DOHH2 (cell line): ENCODE results near the gene STRAP.

Experiments used
- H3F3A ChIP-seq: fragments of 200-600 bp; sonication (generic), shearing (Covaris generic); 2 replicates; pipeline ENCODE4 v1.6.0; 2016; ENCODE audit warnings: antibody characterized with exemption, mild to moderate bottlenecking; ENCODE audit not compliant: control insufficient read depth, insufficient read depth
- H3K27ac ChIP-seq: fragments of 200-600 bp; sonication (generic); 2 replicates; pipeline ENCODE4 v1.5.1; 2014; ENCODE audit warnings: low read depth, mild to moderate bottlenecking, low read length, moderate library complexity
- H3K27me3 ChIP-seq: fragments of 200-600 bp; sonication (generic); 2 replicates; pipeline ENCODE4 v1.6.1; 2014; ENCODE audit warnings: mild to moderate bottlenecking, low read length, mixed read lengths; ENCODE audit not compliant: control insufficient read depth
- H3K36me3 ChIP-seq: fragments of 200-600 bp; sonication (generic); 2 replicates; pipeline ENCODE4 v1.6.1; 2014; ENCODE audit warnings: mild to moderate bottlenecking, low read length, moderate library complexity, mixed read lengths; ENCODE audit not compliant: control insufficient read depth
- H3K4me1 ChIP-seq: fragments of 200-600 bp; sonication (generic); 2 replicates; pipeline ENCODE4 v1.6.1; 2014; ENCODE audit warnings: mild to moderate bottlenecking, low read length, mixed read lengths; ENCODE audit not compliant: control insufficient read depth
- H3K4me2 ChIP-seq: fragments of 200-600 bp; sonication (generic); 2 replicates; pipeline ENCODE4 v1.6.0; 2014; ENCODE audit warnings: mild to moderate bottlenecking, low read length, moderate library complexity
- H3K4me3 ChIP-seq: fragments of 200-600 bp; sonication (generic); 2 replicates; pipeline ENCODE4 v1.5.1; 2014; ENCODE audit warnings: mild to moderate bottlenecking, low read length, mixed read lengths
- H3K79me2 ChIP-seq: fragments of 200-600 bp; sonication (generic); 2 replicates; pipeline ENCODE4 v1.6.1; 2014; ENCODE audit warnings: mild to moderate bottlenecking, low read length, mixed read lengths; ENCODE audit not compliant: control insufficient read depth
- H3K9me2 ChIP-seq: fragments of 200-600 bp; sonication (generic); replicated peaks from 2 replicates; pipeline ENCODE4 v1.6.1; 2014; ENCODE audit warnings: mild to moderate bottlenecking, low read length, mixed read lengths; ENCODE audit not compliant: control insufficient read depth
- H3K9me3 ChIP-seq: fragments of 200-600 bp; sonication (generic); 2 replicates; pipeline ENCODE4 v1.6.1; 2014; ENCODE audit warnings: antibody characterized with exemption, low read length, mixed read lengths; ENCODE audit not compliant: control insufficient read depth, insufficient read depth
- H4K20me1 ChIP-seq: fragments of 200-600 bp; sonication (generic); 2 replicates; pipeline ENCODE4 v1.6.0; 2014; ENCODE audit warnings: low read depth, mild to moderate bottlenecking, antibody characterized with exemption, low read length, moderate library complexity; ENCODE audit not compliant: control insufficient read depth, insufficient read depth
- EZH2phosphoT487 ChIP-seq: fragments of 200-600 bp; sonication (generic); IDR thresholded peaks from 2 replicates; pipeline ENCODE4 v1.6.1; 2017; ENCODE audit warnings: borderline replicate concordance, mild to moderate bottlenecking, antibody characterized with exemption, low read length, moderate library complexity, mixed read lengths
- TF ChIP-seq, protein P1 (sequence below): fragments of 200-600 bp; sonication (generic); IDR thresholded peaks from one replicate; pipeline ENCODE4 v1.5.1; 2014; ENCODE audit warnings: antibody characterized with exemption, mild to moderate bottlenecking, low read depth, low read length; ENCODE audit not compliant: poor library complexity, severe bottlenecking

The STRAP gene

DNA sequence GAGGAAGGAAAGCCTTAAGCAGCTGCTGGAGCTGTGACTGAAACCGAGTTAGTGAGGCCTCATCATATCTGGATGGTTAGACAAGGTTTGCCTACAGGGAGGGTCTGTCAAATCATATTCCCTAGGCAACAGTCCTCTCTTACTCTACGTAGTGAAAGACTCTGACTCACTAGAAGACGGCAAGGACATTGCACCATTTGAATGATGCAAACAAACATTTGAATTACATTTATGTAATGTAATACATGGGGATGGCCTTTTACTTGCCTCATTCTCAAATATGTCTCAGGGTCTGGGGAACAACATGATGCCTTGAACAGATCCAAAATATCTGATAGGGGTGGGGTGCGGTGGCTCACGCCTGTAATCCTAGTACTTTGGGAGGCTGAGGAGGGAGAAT lies 29.8 kb upstream of the STRAP start:
- no peak overlapping the region for H3K4me3 ChIP-seq
- H3K9me3 ChIP-seq: no peaks in the 10 kb centered on the region
- no peaks in the 10 kb centered on the region for H3K36me3 ChIP-seq
- no peaks in the 10 kb centered on the region for H3K4me1 ChIP-seq
- H3K79me2 ChIP-seq: no peaks in the 10 kb centered on the region
- no peak overlapping the region for H3K4me2 ChIP-seq
- TF ChIP-seq, protein P1, sequence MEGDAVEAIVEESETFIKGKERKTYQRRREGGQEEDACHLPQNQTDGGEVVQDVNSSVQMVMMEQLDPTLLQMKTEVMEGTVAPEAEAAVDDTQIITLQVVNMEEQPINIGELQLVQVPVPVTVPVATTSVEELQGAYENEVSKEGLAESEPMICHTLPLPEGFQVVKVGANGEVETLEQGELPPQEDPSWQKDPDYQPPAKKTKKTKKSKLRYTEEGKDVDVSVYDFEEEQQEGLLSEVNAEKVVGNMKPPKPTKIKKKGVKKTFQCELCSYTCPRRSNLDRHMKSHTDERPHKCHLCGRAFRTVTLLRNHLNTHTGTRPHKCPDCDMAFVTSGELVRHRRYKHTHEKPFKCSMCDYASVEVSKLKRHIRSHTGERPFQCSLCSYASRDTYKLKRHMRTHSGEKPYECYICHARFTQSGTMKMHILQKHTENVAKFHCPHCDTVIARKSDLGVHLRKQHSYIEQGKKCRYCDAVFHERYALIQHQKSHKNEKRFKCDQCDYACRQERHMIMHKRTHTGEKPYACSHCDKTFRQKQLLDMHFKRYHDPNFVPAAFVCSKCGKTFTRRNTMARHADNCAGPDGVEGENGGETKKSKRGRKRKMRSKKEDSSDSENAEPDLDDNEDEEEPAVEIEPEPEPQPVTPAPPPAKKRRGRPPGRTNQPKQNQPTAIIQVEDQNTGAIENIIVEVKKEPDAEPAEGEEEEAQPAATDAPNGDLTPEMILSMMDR: no peak
- TF ChIP-seq EZH2phosphoT487: no peak
- H3K27me3 ChIP-seq: peaks cover 2% of the 10 kb centered on the region; the same call in 1 of the 2 replicates
- H3K9me2 ChIP-seq: no peaks in the 10 kb centered on the region
- no peak overlapping the region for H3K27ac ChIP-seq
- H3F3A ChIP-seq: no peaks in the 10 kb centered on the region
- H4K20me1 ChIP-seq: no peaks in the 10 kb centered on the region

DNA sequence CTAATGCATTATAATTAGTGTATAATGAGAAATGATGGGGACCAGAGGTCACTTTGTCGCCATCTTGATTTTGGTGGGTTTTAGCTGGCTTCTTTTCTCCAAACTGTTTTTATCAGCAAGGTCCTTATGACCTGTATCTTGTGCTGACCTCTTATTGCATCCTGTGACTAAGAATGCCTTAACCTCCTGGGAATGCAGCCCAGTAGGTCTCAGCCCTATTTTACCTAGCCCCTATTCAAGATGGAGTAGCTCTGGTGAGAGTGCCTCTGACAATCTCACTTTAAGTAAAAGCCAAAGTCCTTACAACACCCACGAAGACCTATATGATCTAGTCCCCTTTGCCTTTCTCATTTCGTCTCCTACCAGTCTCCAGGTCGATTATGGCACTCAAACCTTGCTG lies 28.3 kb upstream of the STRAP start:
- H3K79me2 ChIP-seq: no peaks in the 10 kb centered on the region
- no peak for TF ChIP-seq EZH2phosphoT487
- TF ChIP-seq, protein P1: no peak

GRCh38 chr12:15854916-15855315 lies 27.3 kb upstream of the STRAP start:
- Histone ChIP-seq H3K9me3 (no peaks in the 10 kb centered on the region), H3K27ac (no peak overlapping the region), H3K4me2 (no peak overlapping the region), H3K36me3 (no peaks in the 10 kb centered on the region), H3K9me2 (no peaks in the 10 kb centered on the region), H3K4me3 (no peak overlapping the region), H3K4me1 (peaks cover 3% of the 10 kb centered on the region; the same call in 1 of the 2 replicates), H4K20me1 (no peaks in the 10 kb centered on the region), H3K27me3 (no peaks in the 10 kb centered on the region), H3F3A (no peaks in the 10 kb centered on the region), H3K79me2 (no peaks in the 10 kb centered on the region)
- TF ChIP-seq, protein P1: no peak
- no peak for TF ChIP-seq EZH2phosphoT487

More for the DNA sequence above, 28.3 kb upstream of the STRAP start:
- H3K9me2 ChIP-seq: no peaks in the 10 kb centered on the region
- H3F3A ChIP-seq: no peaks in the 10 kb centered on the region
- no peaks in the 10 kb centered on the region for H3K9me3 ChIP-seq
- H3K4me1 ChIP-seq: peaks cover 3% of the 10 kb centered on the region; the same call in 1 of the 2 replicates
- H3K4me2 ChIP-seq: no peak overlapping the region
- H3K27me3 ChIP-seq: no peaks in the 10 kb centered on the region
- no peaks in the 10 kb centered on the region for H4K20me1 ChIP-seq
- H3K4me3 ChIP-seq: no peak overlapping the region
- H3K36me3 ChIP-seq: no peaks in the 10 kb centered on the region
- H3K27ac ChIP-seq: no peak overlapping the region
